Activated T-helper 1 cell treated with anti-CD3 and anti-CD28 coated beads, Interleukin-12 subunit alpha, Interleukin-12 subunit beta, Interleukin-2, Interleukin-4 antibody, amounts not matched to agents 30 ng/mL and 10 ng/mL and 1 ng/mL, durations not matched to agents 14 hours and 24 hours and 36 hours (primary cell): ENCODE data around the gene AKT1S1. TPM values are rescaled to one million over a fixed set of nuclear protein-coding genes. Genes with fewer than 3 reads are reported as not detected.
A peak's percentile ranks its signal among the peaks of the same experiment; 100 is the strongest.

ENCODE experiments used
- DNase-seq: peaks from one replicate; pipeline ENCODE4 v3.0.0; 2021; ENCODE audit warnings: low spot score
- H3K27ac Mint-ChIP-seq: one replicate; pipeline ENCODE4 v1.8.0; 2021; ENCODE audit warnings: mild to moderate bottlenecking, mixed read lengths
- H3K27me3 Mint-ChIP-seq: one replicate; pipeline ENCODE4 v1.8.0; 2022; ENCODE audit warnings: mild to moderate bottlenecking, moderate library complexity, mixed read lengths; ENCODE audit not compliant: insufficient read depth
- H3K36me3 Mint-ChIP-seq: one replicate; pipeline ENCODE4 v1.8.0; 2021; ENCODE audit warnings: low read depth, mixed read lengths
- H3K4me1 Mint-ChIP-seq: one replicate; pipeline ENCODE4 v1.8.0; 2021; ENCODE audit warnings: low read depth, mixed read lengths
- H3K4me3 Mint-ChIP-seq: one replicate; pipeline ENCODE4 v1.8.0; 2021; ENCODE audit warnings: mild to moderate bottlenecking, moderate library complexity, mixed read lengths
- H3K9me3 Mint-ChIP-seq: one replicate; pipeline ENCODE4 v1.8.0; 2021; ENCODE audit warnings: mixed read lengths
- intact Hi-C: fragments of 100-400 bp; cut with micrococcal nuclease; formaldehyde crosslinking; loops from one replicate; pipeline ENCODE4 v1.15.1; 2024
- total RNA-seq: library from RNA; stranded (reverse); gene quantifications from 2 replicates; pipeline ENCODE4 v1.2.3, GENCODE V29; 2022

AKT1S1 gene
- total RNA-seq, 1 donor from 2014 or later: 32.2 TPM

- DNase-seq: peak; percentile 84
- peaks cover 35% of the 10 kb centered on the region for H3K4me1 Mint-ChIP-seq
- no peak within 1 kb of the TSS for H3K4me3 Mint-ChIP-seq
- H3K27me3 Mint-ChIP-seq: no peaks in the 10 kb centered on the region
- intact Hi-C loops: loop anchor here (1.0 kb wide), 4 partner anchors 49 to 277 kb away; partner anchors contain the start of genes ATF5, MED25, NUP62 and SCAF1
- peaks cover 23% of the 10 kb centered on the region for H3K36me3 Mint-ChIP-seq
- H3K9me3 Mint-ChIP-seq: no peaks in the 10 kb centered on the region
- H3K27ac Mint-ChIP-seq: peak within 1 kb of the TSS; percentile 94
Measured at GRCh38 chr19:49866933-49867782, 10.0 kb downstream of the AKT1S1 start, which contains the start of gene PNKP. TSS of gene PNKP (minus strand) at chr19:49867576. CDS start at chr19:49867204, 372 bp downstream.

DNA sequence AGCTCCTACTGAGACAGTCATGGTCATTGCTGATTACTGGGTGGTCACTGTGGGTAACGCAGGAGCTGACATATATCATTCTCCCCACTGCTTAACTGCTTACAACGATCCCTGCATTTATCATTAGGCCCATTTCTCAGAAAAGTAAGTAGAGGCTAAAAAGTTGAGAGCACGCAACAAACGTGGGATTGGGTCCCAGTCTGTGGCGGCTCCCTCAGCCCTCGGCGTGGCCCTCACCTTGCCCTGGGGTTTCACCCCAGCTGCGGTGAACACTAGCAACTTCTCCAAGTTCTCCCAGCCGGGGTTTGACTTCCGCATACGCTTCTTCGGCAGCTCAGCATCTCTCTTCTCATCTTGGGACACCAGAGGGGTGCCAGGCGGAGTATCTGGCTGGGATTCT, 12.3 kb downstream of the AKT1S1 start:
- Mint-ChIP-seq H3K4me1 (peaks cover 20% of the 10 kb centered on the region), H3K9me3 (no peaks in the 10 kb centered on the region), H3K36me3 (peaks cover 29% of the 10 kb centered on the region), H3K4me3 (peak overlapping the region; percentile 62), H3K27ac (no peak overlapping the region), H3K27me3 (no peaks in the 10 kb centered on the region)
- intact Hi-C loops: no loop called here
- no peak for DNase-seq

- no peak overlapping the region for H3K4me3 Mint-ChIP-seq
- no peaks in the 10 kb centered on the region for H3K9me3 Mint-ChIP-seq
- intact Hi-C loops: no loop called here
- H3K27me3 Mint-ChIP-seq: no peaks in the 10 kb centered on the region
- no peak for DNase-seq
- peaks cover 20% of the 10 kb centered on the region for H3K4me1 Mint-ChIP-seq
- no peak overlapping the region for H3K27ac Mint-ChIP-seq
- peaks cover 32% of the 10 kb centered on the region for H3K36me3 Mint-ChIP-seq
Measured at GRCh38 chr19:49863935-49864320, 13.2 kb downstream of the AKT1S1 start.

- DNase-seq: no peak
- intact Hi-C loops: no loop called here
- Mint-ChIP-seq H3K9me3 (no peaks in the 10 kb centered on the region), H3K27ac (peak overlapping the region; percentile 27), H3K4me3 (peak overlapping the region; percentile 4), H3K27me3 (no peaks in the 10 kb centered on the region), H3K4me1 (peaks cover 20% of the 10 kb centered on the region), H3K36me3 (peaks cover 32% of the 10 kb centered on the region)
Measured at GRCh38 chr19:49863254-49863934, 13.8 kb downstream of the AKT1S1 start.

DNA sequence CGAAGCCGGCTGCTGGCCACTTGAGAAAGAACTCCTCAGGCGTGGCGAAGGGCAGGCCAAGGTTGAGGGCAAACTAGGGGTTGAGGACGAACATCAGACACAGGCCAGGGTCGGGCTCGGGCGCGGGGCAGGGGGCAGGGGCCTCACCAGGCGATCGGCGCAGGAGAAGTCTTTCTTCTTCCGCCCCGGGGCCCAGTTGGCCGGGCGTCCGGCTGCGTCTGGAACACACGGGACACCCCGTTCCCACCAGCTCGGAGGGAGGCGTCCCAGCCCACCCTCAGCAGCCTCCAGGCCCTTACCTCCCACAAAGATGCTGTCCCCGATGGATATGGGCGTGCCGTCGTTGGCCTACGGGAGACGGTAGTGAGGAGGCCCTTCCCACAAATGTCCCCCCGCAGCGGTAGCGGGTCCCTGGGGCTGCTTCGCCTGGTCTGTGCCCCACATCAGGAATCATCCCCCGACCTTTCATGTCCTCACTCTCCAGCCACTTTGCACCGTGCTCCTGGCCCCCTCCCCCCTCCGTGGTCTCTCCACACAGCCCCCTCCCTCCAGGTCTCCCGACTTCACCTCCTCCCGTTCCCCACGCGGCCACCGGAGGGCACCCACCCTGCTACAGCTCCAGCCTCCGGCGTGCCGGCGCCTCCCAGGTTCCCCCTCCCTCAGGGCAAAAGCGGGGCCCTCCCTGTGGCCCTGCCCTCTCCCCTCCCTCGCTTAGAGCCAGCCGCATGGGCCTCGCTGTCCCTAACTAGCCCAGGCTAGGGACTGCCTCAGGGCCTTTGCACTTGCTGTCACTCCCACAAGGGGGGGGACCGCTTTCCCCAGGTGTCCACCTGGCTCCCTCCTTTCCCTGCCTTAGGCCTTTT, 14.5 kb downstream of the AKT1S1 start:
- intact Hi-C loops: no loop called here
- Mint-ChIP-seq H3K27me3 (no peaks in the 10 kb centered on the region), H3K36me3 (peaks cover 32% of the 10 kb centered on the region), H3K9me3 (no peaks in the 10 kb centered on the region), H3K4me3 (peak overlapping the region; percentile 4), H3K27ac (no peak overlapping the region), H3K4me1 (peaks cover 20% of the 10 kb centered on the region)
- no peak for DNase-seq

- no peak for DNase-seq
- H3K9me3 Mint-ChIP-seq: no peaks in the 10 kb centered on the region
- peaks cover 31% of the 10 kb centered on the region for H3K36me3 Mint-ChIP-seq
- no peak overlapping the region for H3K27ac Mint-ChIP-seq
- intact Hi-C loops: no loop called here
- H3K27me3 Mint-ChIP-seq: no peaks in the 10 kb centered on the region
- peaks cover 17% of the 10 kb centered on the region for H3K4me1 Mint-ChIP-seq
- H3K4me3 Mint-ChIP-seq: no peak overlapping the region
Measured at GRCh38 chr19:49861541-49862378, 15.4 kb downstream of the AKT1S1 start.

DNA sequence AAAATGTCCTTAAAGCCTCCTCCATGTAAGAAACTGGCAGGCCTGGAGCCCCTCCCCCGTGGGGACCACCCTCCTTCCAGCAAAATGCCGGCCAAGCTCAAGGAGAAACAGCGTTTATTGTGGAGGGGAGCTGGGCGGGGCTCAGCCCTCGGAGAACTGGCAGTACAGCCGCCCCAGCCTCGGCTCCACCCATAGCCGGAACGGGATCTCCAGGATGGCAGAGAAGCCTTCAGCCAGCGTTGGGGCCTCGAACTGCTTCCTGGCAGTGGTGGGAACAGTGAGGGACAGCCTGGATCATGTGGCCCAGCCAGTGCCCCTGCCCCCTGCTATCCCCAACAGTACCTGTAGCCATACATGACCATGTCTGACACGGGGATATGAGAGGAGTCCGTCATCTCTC, 16.0 kb downstream of the AKT1S1 start:
- intact Hi-C loops: no loop called here
- Mint-ChIP-seq H3K4me3 (no peak overlapping the region), H3K4me1 (peaks cover 11% of the 10 kb centered on the region), H3K27ac (no peak overlapping the region), H3K36me3 (peaks cover 29% of the 10 kb centered on the region), H3K27me3 (no peaks in the 10 kb centered on the region), H3K9me3 (no peaks in the 10 kb centered on the region)
- DNase-seq: no peak

DNA sequence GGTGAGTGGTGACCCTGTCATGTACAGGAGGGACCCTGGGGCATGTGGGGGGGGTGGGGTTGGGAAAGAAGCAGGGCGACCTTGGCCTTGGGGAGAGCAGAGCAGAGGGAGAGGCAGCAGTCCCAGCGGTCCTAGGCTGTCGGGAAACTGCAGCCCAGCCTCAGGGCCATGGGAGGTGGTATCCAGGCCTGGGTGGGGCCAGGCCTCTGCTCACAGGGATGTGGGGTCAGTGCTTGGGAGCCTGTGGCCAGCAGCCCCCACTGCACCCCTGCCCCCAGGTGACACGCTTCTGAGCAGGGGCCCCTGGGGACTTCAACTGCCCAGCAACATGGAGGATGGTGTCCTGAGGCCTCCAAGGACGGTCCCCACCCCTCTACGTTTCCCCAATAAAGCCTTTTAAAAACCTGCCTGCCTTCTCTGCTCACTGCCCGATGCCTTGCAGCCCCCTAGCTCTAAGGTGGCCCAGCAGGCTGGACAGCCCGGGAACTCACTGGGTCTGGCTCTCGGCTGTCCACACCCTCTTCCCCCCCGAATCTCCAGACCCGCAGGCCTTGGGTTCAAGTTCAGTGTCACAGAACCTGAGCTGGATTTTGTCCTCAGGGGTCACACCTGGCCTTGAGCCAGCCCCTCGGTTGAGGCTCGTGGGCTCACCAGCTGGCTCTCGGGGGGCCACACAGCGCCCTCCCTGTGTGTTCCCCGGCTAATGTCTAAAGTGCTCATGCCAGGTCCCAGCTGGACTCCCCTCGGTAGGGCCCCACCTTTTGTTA, 16.6 kb downstream of the AKT1S1 start:
- intact Hi-C loops: no loop called here
- peaks cover 5% of the 10 kb centered on the region for H3K4me1 Mint-ChIP-seq
- peaks cover 27% of the 10 kb centered on the region for H3K36me3 Mint-ChIP-seq
- H3K27me3 Mint-ChIP-seq: no peaks in the 10 kb centered on the region
- no peaks in the 10 kb centered on the region for H3K9me3 Mint-ChIP-seq
- no peak overlapping the region for H3K27ac Mint-ChIP-seq
- DNase-seq: no peak
- H3K4me3 Mint-ChIP-seq: no peak overlapping the region

- no peak for DNase-seq
- peaks cover 22% of the 10 kb centered on the region for H3K36me3 Mint-ChIP-seq
- no peaks in the 10 kb centered on the region for H3K27me3 Mint-ChIP-seq
- intact Hi-C loops: no loop called here
- H3K4me3 Mint-ChIP-seq: no peak overlapping the region
- H3K27ac Mint-ChIP-seq: no peak overlapping the region
- H3K4me1 Mint-ChIP-seq: no peaks in the 10 kb centered on the region
- H3K9me3 Mint-ChIP-seq: no peaks in the 10 kb centered on the region
Measured at GRCh38 chr19:49859682-49860335, 17.3 kb downstream of the AKT1S1 start.

GRCh38 chr19:49858088-49858985, 18.8 kb downstream of the AKT1S1 start:
- H3K4me3 Mint-ChIP-seq: no peak overlapping the region

GRCh38 chr19:49857838-49858087, 19.4 kb downstream of the AKT1S1 start:
- Mint-ChIP-seq H3K36me3 (peaks cover 12% of the 10 kb centered on the region), H3K4me1 (peaks cover 7% of the 10 kb centered on the region), H3K9me3 (no peaks in the 10 kb centered on the region), H3K4me3 (no peak overlapping the region), H3K27me3 (peaks cover under 1% of the 10 kb centered on the region), H3K27ac (no peak overlapping the region)
- no peak for DNase-seq
- intact Hi-C loops: no loop called here

More at GRCh38 chr19:49858088-49858985, 18.8 kb downstream of the AKT1S1 start:
- Mint-ChIP-seq H3K4me1 (peaks cover 4% of the 10 kb centered on the region), H3K27me3 (no peaks in the 10 kb centered on the region), H3K27ac (no peak overlapping the region), H3K36me3 (peaks cover 15% of the 10 kb centered on the region), H3K9me3 (no peaks in the 10 kb centered on the region)
- no peak for DNase-seq
- intact Hi-C loops: no loop called here
